ENCODE results near the gene DLG2.

Gene DLG2

DNA sequence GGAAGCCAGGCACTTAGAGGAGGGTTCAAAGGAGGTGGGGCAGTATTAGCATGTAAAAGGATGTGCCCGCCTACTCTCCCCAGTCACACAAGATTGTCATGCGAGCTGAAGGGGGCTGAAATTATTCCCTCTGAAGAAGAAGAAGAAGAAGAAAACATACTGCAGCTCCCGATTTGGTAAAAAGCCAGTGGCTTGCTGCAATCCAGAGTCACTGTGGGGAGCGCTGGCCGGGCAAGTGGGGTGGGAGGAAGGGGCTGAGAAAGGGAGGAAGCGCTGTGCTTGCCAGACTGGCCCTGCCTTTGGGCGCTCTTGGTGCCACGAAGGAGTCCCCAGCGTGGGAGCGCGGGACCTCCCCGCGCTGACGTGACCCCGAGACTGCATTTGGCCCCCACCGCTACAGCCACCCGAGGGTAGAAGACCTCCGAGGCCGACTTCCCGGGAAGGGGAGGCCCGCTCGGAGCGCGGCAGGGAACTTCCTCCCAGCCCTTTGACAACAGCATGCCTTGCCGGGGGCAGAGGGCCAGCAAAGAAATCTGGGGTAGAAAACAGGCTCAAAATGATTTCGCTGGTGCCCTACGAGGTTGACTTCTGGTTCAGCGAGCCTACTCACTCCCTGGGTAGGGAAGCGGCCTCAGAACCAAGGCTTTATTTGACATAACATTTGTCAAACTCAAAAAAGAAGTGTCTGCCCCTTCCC, 906.3 kb downstream of the DLG2 start:
- no peak for DNase-seq

GRCh38 chr11:84719935-84720577, 907.1 kb downstream of the DLG2 start:
- no peak for DNase-seq

- no peak for DNase-seq
Observed at GRCh38 chr11:84714316-84714780, 912.8 kb downstream of the DLG2 start.

DNA sequence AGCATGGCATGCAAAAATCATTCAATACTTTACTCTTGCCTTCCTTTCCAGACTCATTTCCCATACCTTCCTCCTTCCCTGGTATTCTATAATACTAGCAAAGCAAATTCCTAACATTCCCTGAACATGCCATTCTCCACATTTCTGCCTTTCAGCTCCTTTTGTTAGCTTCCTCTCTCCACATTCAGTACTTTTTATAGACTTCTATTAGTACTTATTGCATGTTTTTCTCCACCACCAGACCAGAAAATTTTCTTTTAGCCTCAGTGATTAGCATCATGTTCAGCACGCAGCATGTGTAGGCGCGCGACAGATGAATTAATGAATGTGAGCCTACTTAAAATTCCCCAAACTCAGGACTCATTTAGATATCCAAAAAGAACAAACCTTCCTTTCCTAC, 935.3 kb downstream of the DLG2 start:
- DNase-seq, result no peak

DNA sequence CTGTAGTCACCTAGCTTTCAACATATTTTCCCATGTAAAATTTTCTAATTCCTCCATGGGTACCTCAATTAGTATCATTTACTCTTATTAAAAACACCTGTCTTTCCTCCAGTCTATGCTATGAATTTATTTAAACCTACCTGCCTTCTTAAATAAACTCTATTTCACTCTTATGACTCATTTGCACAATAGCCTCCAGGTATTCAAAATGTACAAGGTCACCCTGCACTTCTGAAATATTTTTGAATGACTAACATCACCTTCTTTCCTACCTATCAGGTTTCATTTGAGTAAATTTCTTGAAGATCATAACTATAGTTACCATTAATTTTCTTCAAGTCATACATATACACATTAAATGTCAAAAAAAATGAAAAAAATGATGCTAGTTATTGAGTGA, 939.7 kb downstream of the DLG2 start:
- DNase-seq, result no peak

DNA sequence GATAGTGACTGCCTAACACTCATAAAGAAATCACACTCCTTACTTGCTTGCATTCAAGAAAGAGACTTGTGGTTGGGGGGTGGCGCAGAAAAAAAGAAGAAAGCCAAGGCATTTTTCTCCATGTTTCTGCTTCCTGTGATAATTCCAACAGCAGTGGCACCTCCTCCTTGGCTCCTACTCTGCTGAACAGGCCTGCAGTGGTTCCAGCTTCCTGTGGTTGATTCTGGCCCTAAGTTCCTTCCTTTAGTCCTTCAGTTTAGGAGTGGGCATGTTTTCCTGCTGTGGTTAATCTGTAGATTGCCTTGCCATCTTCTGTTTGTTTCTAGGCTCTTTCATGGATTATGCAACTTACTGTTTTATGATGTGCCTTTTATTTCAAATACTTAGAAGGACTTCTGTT, 940.4 kb downstream of the DLG2 start:
- DNase-seq, result no peak

DNA sequence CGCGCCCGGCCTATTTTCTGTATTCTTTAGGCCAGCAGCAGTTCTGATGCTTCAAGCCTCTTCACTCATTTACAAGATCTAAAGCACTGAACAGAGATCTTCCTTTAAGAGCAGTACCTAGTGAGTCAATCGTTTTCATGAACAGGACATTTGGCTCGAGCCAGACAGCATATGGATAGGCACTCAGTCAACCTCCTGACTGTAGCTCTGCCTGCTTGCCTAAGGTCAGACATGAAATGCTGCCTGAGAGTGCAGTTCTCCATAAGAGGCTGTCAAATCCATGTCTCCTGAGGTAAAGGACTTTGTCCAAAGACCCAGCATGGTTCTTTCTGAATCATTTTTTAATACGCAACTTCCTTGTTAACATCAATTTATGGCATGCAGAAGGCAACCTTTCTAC, 941.2 kb downstream of the DLG2 start:
- no peak for DNase-seq

- no peak for DNase-seq
Observed at GRCh38 chr11:84685149-84685548, 942.0 kb downstream of the DLG2 start.

DNA sequence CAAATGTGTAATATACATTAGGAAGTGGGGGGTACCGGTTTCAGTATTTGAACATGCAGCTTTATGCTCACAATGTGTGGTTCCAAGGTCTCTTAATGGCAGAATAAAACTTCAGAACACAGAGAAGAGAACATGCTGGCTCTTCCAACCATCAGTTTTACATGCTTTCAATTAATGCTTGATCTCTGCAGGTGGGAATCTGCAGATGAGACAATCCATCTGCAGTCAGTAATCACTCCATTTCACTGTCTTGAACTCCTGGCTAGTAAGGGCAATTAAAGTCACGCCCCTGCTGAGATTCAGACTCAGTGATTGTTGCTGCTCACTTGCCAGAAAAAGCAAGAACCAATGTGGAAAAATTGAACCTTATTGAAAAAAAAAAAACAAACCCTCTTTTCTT, 945.7 kb downstream of the DLG2 start:
- no peak for DNase-seq

- no peak for DNase-seq
Observed at GRCh38 chr11:84675396-84676025, 951.6 kb downstream of the DLG2 start.

GRCh38 chr11:84673753-84674152, 953.4 kb downstream of the DLG2 start:
- no peak for DNase-seq

DNA sequence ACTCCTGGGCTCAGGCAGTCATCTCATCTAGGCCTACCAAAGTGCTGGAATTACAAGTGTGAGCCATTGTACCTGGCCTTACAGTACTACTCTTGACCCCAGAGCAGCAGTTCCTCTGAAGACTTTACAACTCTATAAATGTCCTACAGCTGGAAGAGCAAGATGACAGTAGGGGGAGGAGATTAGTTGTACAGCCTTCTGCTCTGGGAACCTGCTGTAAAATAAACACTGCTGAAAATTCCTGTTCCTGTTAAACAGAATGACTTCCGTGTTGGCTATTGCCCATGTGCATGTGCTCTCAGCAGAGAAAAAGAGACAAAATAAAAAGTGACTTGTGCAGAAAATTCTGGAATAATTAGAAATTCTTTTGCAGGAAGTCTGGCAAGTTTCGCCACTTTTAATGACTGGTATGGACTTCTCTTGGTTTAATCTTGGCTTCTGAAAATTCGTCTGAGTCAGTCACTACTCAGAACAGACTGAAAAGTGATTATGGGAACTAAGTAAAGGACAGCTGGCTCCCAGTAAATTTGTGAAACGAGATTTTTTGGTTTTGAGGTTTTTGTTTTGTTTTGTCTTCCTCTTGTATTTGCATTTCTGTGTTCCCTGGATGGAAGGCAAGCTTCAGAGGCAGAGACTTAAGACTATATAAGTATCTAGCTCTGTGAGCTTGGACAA, 955.7 kb downstream of the DLG2 start:
- DNase-seq, result no peak

DNA sequence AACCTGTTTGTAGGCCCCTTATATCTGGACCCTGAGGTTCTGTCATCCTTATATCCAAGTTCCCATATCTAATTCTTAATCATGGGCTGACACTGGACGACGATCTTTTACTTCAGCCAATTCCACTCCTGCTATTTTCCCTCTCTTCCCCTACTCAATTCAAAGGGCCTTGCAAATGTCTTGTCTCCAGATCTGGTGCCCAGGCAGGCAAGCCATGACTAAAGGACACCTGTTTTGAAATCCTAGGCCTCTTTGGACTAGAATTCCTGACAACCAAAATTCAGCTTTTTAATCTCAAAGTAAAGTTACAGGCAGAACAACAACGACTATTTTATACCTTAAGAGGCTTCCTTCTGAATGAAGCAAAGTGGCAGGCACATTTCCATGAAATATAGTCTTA, 963.4 kb downstream of the DLG2 start:
- no peak for DNase-seq

DNA sequence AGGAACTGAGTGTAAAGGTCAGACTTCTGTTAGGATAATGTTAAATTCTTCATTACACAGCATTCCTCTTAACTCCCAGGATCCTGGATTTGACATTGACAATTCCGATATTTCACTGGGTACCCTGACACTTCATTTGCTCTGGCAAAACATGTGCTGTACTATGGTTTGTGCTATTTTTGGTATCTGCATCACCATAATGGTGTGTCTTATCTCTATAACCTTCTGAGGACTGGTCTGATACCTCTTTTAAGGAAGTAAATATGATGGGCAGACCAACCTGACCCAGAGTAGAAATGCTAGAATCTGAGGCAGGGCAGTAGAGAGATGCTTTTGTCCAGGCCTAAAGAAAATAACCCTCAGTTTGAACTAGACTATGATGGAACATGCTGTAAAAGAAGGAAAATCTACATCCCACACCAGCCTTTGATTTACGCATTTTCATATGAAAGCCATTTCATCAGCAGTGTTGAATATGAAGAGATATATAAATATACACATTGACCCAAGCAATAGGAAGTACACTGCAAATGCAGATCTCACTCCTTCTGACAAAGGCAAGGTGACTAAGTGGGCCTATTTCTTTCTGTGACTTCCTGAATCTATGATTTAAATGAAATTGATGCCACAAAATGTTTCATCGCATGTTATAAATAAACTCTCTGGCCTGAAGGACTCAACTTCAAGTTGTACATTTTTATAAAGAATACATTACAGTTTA, 966.7 kb downstream of the DLG2 start:
- no peak for DNase-seq

- no peak for DNase-seq
Observed at GRCh38 chr11:84655712-84656111, 971.4 kb downstream of the DLG2 start.

- DNase-seq, result no peak
Observed at GRCh38 chr11:84648471-84648870, 978.7 kb downstream of the DLG2 start.

DNA sequence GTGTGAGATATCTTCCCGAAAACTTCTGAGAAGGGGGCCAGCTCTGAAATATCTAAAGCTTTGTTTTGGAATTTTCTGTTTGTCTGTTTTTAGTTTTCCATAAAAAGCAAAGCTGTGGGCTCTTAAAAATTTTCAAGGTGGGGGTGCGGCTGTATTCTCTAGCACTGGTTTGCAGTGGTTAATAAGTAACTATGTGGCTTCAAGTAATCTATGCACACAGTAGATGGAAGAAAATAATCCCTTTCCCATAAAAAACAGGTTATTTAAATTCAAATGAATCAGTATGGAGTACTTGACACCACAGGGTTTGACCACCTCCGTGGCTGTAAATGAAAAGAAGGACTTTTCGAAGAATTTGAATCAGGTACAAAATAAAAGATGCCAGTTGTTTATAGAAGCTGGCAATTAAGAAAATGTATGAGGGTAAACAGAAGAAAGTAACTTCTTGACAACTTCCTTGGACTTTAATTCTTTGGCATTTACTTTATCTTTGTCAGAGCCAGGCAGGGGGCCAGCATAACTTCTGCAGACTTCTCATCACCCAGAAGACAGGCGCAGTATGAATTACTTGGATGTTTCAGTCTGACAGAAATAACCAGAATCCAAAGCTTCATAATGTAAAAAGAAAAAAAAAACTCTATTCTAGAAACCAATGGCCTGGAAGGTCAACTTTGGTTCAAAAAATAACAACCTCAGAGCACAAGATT, 981.0 kb downstream of the DLG2 start:
- no peak for DNase-seq

GRCh38 chr11:84642500-84642899, 984.6 kb downstream of the DLG2 start:
- no peak for DNase-seq

DNA sequence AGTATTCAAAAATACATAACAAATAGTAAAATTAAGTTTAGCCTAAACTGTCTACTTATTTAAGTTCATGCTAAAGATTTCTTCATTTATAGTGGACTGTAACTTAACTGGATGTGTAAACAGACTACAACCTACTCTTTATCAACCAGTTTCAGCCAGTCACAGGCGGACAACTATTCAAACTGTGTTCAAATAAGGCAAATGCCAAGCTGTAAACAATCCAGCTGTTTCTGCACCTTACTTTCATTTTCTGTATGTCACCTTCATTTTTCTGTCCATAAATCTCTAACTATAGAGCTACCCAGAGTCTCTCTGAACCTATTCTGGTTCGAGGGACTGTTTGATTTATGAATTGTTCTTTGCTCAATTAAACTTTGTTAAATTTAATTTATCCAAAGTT, 992.8 kb downstream of the DLG2 start:
- DNase-seq, result no peak

- no peak for DNase-seq
Observed at GRCh38 chr11:84628871-84629620, 998.1 kb downstream of the DLG2 start.

- no peak for DNase-seq
Observed at GRCh38 chr11:84626256-84626655, 1000.9 kb downstream of the DLG2 start.

DNA sequence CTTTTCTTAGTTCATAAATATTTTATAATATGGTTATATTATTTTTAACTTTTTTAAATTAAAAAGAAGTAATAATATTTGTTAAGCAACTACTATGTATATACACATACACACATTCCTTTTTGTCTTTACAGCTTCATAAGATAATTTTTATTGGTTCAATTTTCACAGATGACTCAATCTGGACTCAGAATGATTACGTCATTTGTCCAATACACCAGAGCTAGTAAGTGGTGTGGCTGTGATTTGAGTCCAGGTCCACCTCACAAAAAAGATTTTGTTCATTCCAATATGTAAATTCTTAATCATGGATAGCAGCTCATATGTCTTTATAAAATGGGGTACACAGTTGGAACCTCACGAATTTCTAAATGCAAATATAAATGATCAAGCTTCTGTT, 1014.5 kb downstream of the DLG2 start:
- no peak for DNase-seq
